Ramos (cell line): ENCODE data around the gene MYRFL.
"Not testable (repeated sequence)": the region's sequence is repeated elsewhere in the genome, so short reads cannot be mapped to it uniquely, and the experiment has no call there.

Experiments
- in situ Hi-C: fragments of 300-500 bp; cut with MboI; formaldehyde crosslinking; loops from one replicate; pipeline ENCODE4 v1.14.3; 2022; ENCODE audit warnings: low sequenced_read_pairs; ENCODE audit not compliant: unreplicated experiment

Gene MYRFL

DNA sequence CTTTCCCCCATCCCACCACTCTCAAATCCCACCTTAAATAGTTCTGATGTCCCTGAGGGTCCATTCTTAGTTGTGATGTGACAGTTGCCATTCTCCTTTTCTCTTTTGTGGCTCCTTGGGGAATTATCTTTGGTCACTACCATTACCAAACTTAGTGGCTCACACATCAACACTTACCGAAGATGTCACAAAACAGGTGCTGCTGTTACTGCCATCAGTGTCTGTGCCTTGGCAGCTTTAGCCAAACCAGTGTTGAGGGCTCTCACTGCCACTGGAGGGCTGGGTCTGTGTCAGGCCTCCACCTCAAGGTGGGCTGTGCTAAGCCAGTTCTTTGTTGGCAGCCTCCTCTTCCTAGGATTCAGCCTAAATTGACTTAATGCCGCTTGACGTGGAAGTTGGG is 144.0 kb downstream of the MYRFL start:
- in situ Hi-C loops, result no loop called here

DNA sequence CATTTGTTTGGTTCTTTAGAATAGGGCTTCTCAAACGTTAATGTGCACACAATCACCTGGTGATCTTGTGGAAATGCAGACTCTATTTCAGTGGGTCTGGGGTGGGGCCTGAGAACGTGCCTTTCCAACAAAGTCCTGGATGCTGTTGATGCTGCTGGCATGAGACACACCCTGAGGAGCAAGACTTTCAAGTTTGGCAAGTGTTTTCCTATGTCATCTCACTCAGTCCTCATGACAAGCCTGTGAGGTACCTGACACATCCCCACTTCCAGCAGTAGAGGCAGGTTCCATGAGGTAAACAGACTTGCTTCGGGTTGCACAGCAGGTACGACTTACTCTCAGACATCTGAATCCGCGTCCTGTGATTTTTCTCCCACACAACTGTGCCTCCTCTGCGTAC is 147.1 kb downstream of the MYRFL start:
- in situ Hi-C loops, result no loop called here

DNA sequence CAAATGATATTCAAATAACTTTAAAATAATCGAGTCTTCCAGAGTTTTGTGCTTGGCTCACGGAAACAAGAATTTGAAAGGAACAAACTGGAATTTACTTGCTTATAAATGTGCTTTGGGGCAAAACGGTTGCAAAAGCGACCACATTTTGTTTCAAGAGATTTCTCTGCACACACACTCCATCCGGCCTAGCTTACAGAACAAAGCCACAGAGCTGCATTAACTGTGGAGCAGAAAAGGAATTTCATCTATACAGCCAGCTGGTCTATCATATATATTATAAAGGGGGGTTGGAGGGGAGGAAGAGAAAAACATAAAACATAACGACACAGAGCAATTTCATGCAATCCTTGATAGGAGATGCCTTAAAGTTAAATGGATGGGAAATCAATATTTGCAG is 153.0 kb downstream of the MYRFL start:
- in situ Hi-C loops, result no loop called here

DNA sequence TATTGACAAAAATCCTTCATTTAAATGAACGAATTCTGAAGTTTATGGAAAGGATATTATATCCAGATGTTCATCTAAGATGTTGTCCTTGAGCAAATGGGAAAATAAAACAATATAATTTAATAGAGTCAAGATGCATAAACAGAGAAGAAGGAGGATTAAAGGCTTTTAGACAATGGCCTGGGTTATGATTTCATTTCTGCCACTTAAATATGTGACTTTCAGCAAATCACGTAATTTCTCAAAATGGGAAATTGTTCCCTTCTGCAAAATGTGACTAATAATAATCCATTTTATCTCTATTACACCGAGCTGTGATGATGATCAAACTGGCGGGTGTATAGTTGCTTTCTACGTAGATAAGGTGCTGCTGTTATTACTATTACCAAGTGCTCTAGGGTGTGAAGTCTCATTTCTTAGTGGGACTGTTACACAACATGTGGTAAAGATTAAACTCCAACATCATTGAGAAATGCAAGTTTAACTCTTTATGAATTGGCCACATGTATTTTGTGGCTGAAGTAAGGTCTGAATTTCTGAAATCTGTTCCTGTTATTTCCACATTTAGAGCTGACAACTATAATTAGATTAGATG is 157.0 kb downstream of the MYRFL start:
- in situ Hi-C loops, result no loop called here

DNA sequence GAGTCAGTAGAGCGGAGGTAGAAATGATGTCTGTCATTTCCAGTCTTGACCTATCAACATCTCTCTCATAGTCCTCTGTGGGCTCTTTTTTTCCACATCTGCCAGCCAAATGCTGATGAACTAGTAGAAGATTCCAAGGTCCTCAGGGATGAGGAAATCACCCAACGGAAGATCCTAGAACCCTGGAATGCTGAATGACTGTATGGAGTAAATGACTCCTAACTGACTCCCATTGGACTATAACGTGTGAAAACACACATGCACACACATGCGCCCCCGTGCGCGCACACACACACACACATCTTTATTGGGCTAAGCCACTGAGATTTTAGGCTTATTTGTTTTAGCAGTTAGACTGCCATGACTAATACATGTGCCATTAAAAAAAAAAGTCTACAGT is 159.2 kb downstream of the MYRFL start:
- in situ Hi-C loops, result no loop called here

DNA sequence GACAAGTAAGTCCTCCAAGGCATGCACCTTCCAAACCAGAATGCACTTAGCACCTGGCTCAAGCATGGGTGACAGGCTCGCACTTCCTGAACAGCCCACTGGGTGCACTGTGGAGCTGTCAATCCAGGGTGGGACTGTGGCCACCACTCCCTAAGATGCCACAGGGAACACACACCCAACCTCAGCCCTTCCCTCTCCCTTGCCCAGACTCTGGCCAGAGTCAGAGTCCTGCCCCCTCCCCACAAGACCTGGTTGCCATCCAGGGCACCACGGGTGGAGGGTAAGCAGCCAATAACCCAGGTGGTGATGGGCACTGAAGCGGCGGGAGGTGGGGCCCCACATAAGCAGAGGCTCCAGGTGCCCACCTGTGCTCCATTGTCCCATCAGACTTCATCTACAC is 160.6 kb downstream of the MYRFL start:
- in situ Hi-C loops, result no loop called here

DNA sequence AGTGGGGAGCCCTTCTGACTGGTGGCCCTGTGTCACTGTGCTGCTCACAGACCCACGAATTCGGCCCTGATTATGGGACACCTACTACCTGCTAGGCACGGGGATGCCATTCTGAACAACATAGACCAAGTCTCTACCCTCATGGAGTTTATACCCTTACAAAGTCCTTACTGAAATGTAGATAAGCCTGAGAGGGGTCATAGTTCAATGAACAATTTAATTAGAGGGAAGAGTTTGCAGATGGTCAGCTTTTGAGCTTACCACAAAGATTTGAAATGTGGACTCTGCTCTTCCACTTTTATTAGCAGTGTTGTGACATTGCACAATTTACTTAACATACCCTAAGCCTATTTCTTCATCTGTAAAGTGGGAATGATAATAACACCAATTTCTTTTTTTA is 161.1 kb downstream of the MYRFL start:
- in situ Hi-C loops, result no loop called here

DNA sequence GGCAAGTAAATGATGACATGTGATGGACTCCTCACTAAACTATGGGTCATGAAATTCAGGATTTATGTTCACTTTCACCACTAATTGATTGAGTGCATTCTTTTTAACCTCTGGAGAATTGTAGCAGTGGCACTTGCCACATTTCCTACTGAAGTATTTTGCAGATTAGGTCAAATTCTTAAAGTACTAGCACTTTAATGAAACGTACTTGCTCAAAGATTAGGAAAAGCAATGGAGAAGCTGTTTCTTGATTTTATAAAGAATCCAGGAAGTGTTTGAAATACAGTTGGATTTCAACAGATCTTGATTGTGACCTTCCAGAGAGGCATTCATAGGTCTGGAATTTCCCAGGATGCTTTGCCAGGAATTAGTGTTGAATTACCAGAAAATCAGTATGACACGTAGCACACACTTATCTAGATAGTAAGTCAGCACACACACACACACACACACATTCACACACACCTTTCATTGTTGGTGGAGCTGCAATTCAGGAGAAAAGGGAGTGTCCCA is 162.6 kb downstream of the MYRFL start:
- in situ Hi-C loops, result no loop called here

DNA sequence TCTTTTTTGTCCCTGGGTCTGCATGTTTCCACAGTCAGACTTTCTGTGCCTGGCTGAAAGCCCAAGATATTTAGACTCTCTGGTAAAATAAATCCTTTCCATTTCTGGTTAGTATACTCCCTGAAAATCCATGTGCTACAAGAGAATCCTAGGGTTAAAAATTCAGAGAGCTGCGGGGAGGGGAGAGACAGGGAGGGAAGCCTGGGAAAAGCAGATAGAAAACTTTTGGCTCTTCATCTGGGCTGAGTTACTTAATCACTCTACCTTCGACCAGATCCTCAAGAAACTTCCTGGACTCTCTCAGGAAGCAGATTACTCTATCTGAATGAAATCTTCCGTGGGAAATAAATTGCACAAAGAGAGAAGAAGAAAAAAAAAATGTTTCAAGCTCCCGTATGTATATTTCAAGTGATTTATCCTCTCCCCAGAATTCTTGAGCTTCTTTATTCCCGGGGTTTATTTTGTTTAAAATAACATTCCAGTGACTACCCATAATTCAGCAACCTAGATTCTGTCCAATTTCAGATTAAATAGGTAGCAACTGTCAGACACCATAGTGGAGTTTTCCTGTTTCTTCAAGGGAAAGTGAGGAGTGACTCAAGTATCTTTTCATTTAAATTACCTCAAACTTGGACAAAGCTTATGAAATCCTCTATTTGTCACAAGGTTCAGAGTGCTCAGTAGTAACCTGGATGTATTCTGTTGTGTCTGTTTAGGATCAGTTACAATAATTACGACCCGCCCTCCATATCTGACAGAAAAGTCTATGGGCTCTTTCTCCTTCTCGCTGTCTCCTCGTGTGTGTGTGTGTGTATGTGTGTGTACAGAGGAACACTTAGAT is 163.7 kb downstream of the MYRFL start:
- in situ Hi-C loops, result no loop called here

DNA sequence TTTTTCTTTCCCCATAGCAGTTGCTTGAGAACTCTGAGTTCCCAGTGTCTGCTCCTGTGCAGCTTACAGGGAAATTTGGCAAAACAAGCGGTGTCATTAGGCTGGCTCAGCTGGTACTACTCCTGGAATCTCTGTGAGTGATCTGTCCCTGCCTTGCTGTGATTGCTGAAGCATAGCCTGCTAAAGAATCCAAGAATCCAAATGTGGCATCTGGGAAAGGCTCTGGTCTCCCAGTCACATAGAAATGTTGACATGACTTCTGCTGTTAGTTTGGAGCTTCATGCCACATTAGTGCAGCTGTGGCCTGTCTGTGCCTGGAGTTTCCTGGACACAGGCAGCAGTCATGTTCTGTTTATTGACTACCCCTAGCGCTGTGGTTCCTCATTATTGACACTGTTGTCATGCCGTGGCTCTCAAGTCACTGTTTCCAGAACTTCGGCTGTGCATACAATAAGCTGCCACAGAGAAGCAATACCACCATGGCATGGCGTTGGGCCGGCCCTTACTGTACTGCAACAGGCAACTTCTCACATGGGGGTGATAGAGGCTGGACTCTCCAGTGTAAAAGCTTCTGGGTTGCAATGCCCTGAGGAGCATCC is 166.8 kb downstream of the MYRFL start:
- in situ Hi-C loops, result no loop called here

DNA sequence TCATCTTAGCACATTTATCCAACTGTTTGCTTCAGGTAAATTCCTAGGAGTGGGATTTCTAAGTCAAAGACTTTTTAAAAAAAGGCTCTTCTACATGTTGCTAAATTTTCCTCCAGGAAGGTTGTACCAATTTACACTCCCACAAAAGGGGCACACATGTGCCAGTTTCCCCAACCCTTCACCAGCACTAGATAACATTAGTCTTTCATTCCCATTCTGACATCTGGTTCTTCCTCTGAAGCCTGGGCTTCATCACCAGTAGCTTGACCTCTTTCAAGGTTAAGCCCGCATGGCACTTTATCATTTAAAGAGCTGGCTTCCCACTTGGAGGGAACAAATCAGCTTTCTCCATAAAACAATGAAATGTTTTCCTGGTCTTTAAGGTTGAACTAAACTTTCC is 168.4 kb downstream of the MYRFL start:
- in situ Hi-C loops, result no loop called here

DNA sequence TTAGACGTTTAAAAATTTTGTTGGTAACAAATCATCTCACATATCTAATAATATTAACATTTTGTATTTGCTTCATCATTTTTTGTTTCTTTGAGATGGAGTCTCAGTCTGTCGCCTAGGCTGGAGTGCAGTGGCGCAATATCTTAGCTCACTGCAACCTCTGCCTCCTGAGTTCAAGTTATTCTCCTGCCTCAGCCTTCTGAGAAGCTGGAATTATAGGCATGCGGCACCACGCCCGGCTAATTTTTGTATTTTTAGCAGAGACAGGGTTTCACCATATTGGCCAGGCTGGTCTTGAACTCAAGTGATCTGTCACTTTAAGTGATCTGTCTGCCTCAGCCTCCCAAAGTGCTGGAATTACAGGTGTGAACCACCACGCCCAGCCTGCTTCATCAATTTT is 169.1 kb downstream of the MYRFL start:
- in situ Hi-C loops, result not testable (repeated sequence)

DNA sequence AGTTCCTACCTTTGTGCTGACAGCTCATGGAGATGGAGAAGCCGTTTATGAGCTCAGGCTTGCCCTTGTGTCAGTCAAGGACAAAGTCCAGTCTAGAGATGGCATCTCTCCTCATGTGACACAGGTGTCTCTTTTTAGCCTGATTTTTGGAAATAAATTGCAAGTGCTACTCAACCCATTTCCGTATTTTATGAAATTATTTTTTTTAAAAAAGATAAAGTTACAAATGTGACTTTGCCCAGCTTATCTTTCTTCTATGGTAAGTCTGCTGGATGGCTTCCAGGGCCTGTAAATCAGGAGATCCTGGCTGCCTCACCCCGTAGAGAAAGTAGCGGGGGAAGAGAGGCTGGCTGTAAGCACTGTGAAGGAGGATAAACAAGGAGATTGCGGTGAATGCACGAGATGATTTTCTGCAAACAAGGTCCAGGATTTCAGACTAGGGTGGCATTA is 169.7 kb downstream of the MYRFL start:
- in situ Hi-C loops, result no loop called here

DNA sequence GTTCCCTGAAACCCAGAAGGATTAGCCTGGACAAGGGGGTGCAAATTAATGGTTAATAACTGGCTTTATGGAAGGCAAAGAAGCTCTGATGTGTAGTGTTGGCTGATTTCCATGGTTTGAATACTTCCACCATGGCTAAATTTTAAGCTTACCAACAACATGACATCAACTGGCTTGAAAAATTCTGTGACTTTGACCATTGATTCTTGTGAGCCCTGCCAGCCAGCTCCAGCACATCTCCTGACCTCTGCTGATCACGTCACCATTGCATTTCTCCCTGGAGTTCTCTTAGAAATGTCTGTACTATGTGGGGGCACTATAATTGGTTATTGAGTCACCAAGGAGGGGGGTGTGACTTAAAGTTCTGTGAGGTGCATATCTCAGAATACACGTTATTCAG is 171.2 kb downstream of the MYRFL start:
- in situ Hi-C loops, result no loop called here

DNA sequence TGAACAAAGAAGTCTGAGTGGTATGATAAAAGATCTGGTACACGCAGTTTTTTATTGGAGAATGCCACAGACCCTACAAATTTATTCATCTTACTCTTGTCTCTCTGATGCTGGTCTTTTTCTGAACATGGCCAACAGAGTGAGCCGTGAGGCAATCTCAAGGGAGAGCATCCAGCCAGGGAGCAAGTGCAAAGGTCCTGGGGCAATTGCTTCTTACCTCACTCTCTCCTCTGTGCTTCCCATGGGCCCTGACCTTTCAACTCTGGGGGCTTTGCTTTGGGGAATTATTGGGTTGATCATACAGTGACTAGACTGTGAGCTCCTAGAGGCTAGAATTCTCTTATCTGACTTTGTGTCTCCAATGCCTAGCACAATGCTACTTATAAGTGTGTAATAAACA is 171.7 kb downstream of the MYRFL start:
- in situ Hi-C loops, result no loop called here

DNA sequence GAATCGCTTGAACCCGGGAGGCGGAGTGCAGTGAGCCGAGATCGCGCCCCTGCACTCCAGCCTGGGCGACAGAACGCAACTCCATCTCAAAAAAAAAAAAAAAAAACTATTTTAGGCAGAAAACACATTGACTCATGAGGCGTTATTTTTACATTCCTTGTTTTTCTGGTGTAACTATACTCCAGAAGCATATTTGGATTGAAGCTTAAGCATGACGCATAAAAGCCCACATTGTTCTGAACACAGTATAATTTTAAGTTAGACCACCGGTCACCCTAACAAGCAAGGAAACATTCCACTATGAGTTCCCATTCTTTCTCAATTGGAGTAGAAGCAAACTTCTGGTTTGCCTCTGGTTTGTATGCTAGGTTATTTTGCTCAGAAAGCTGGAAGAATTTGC is 173.0 kb downstream of the MYRFL start:
- in situ Hi-C loops, result no loop called here

DNA sequence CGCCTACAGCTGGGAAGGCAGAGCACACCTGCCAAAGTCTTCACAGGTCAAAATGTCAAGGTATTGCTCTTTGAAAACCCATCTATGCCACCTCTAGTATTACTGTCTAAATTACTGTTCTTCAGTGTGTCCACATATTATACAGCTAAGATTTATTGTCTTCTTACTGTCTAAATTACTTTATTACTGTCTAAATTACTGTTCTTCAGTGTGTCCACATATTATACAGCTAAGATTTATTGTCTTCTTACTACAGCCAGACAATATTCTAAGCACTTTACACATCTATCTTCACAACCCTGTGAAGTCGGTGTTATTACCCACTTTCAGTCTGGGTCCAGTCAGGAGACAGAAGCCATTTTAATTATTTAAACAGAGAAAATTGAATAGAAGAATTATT is 173.9 kb downstream of the MYRFL start:
- in situ Hi-C loops, result no loop called here

DNA sequence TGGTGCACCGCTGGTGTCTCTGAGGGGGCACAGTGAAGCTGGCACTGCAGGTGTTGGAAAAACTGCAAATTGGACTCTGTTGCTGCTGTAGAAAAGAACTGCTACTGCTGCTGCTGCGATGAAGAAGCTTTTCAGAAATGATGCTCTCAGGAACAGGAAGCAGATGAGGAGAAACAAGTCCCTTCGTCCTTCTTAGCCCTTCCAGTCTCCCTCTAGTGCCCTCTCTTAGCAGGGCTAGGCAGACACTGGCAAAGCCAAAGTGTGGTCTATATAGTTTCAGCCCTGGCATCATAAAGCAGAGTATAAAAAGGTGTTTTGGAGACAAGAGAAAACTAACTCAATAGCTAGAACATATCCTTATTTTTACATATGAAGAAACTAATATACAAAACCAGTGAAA is 174.5 kb downstream of the MYRFL start:
- in situ Hi-C loops, result no loop called here

DNA sequence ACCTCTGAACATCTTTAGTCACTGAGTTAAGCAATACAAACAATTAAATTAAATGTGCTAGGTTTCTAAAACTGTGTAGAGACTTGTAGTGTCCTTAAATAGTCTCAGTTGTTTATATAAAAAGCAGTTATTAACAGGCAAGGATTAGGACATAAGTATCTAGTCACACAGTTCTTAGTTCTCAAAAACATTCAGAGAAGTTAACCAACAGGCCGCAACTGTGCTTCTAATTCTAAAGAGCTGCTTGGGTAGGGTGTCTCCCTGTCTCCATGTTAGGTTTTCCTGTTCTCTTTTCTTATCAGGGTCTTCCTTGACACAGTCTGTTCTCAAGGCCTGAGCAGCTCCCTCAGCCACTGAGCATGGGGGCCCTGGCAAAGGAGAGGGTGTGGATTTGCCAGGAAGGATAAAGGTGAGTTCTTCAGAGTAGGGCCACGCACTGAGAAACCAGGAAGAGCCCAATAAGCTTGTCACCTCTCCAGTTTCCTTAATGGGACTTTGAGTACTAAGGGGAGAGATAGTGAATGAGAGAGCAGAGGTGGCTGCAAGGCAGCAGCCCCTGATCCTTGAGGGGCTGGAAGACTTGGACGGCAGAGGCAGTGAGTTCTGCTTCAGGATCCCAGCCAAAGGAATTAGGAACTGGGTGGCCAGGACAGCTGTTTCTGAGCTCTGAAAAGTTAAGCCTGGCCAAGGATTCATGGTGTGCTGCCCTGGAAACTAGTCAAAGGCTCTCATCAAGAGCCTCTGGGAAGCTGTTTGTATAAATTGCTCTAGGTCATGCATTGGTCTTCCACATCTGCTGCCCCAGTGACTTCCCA is 177.3 kb downstream of the MYRFL start:
- in situ Hi-C loops, result no loop called here

DNA sequence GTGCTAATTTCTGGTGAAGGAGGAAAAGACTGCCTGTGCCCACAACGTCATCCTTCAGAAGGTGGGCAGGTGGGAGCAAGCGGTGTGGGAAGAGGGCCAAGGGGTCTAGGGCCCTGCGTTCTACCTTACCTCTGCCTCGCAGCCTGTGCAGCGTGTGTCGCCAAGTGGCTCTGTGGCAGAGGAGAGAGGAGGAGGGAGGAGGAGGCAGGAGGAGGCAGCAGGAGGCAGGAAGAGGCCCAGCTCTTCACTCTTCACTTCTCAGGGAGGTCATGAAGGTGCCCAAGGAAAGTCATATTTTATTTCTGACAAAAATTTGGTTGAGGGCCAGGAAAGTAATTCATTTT is 177.9 kb downstream of the MYRFL start:
- in situ Hi-C loops, result no loop called here
